Mesenchymal stem cell (in vitro differentiated cells and primary cell): Measurements from ENCODE around the gene PADI4.
A peak's percentile ranks its signal among the peaks of the same experiment; 100 is the strongest.

Experiments used
- DNase-seq: peaks from one replicate; pipeline ENCODE4 v3.0.0-alpha.2; 2013
- H2AFZ ChIP-seq: one replicate; pipeline ENCODE4 v1.6.1; 2013; ENCODE audit warnings: low read depth, mild to moderate bottlenecking, control low read depth, inconsistent platforms, low read length, moderate library complexity
- H2AK5ac ChIP-seq: 2 replicates; pipeline ENCODE4 v1.6.1; 2013; ENCODE audit warnings: low read length, moderate library complexity, mild to moderate bottlenecking, inconsistent platforms; ENCODE audit not compliant: severe bottlenecking
- H2BK120ac ChIP-seq: one replicate; pipeline ENCODE4 v1.6.1; 2013; ENCODE audit warnings: low read depth, mild to moderate bottlenecking, inconsistent platforms, low read length, moderate library complexity
- H2BK12ac ChIP-seq, 2 experiments: one replicate each; pipeline ENCODE4 v1.6.1; 2013; ENCODE audit warnings: inconsistent platforms in 2 of 2, low read length in 2 of 2, mild to moderate bottlenecking in 2 of 2, moderate library complexity in 2 of 2, control low read depth in 1 of 2
- H2BK15ac ChIP-seq: one replicate; pipeline ENCODE4 v1.6.1; 2013; ENCODE audit warnings: mild to moderate bottlenecking, low read depth, inconsistent platforms; ENCODE audit not compliant: poor library complexity, severe bottlenecking
- H2BK5ac ChIP-seq: 2 replicates; pipeline ENCODE4 v1.6.1; 2013; ENCODE audit warnings: low read depth, mild to moderate bottlenecking, low read length, control low read depth, inconsistent platforms; ENCODE audit not compliant: poor library complexity, severe bottlenecking
- H3K14ac ChIP-seq, 2 experiments: one replicate each; pipeline ENCODE4 v1.6.1; 2013; ENCODE audit warnings: inconsistent platforms in 2 of 2, low read length in 2 of 2, control low read depth in 1 of 2, mild to moderate bottlenecking in 1 of 2, moderate library complexity in 1 of 2
- H3K18ac ChIP-seq, 2 experiments: one replicate each; pipeline ENCODE4 v1.6.1; 2013; ENCODE audit warnings: inconsistent platforms in 2 of 2, low read length in 2 of 2, control low read depth in 1 of 2, low read depth in 1 of 2, mild to moderate bottlenecking in 1 of 2
- H3K23ac ChIP-seq, 2 experiments: one replicate each; pipeline ENCODE4 v1.6.1; 2013; ENCODE audit warnings: inconsistent platforms in 2 of 2, low read length in 2 of 2, mild to moderate bottlenecking in 2 of 2, moderate library complexity in 2 of 2, control low read depth in 1 of 2
- H3K27ac ChIP-seq: 2 replicates; pipeline ENCODE4 v1.5.1; 2013; ENCODE audit warnings: mild to moderate bottlenecking, moderate library complexity, low read length, control low read depth, inconsistent platforms; ENCODE audit not compliant: poor library complexity, severe bottlenecking
- H3K27me3 ChIP-seq, 2 experiments: 2 replicates each; pipeline versions ENCODE4 v1.6.1 to v1.7.0; 2013; ENCODE audit warnings: low read length in 2 of 2, mild to moderate bottlenecking in 2 of 2, moderate library complexity in 2 of 2, control low read depth in 1 of 2, inconsistent platforms in 1 of 2; ENCODE audit not compliant: control insufficient read depth in 1 of 2, insufficient read depth in 1 of 2
- H3K36me3 ChIP-seq, 2 experiments: 2 replicates each; pipeline versions ENCODE4 v1.6.1 to v1.7.0; 2013; ENCODE audit warnings: low read length in 2 of 2, control low read depth in 1 of 2, inconsistent platforms in 1 of 2, low read depth in 1 of 2, mild to moderate bottlenecking in 1 of 2; ENCODE audit not compliant: insufficient read depth in 2 of 2, control insufficient read depth in 1 of 2
- H3K4ac ChIP-seq, 2 experiments: one replicate each; pipeline ENCODE4 v1.6.1; 2013; ENCODE audit warnings: inconsistent platforms in 2 of 2, low read length in 2 of 2, mild to moderate bottlenecking in 2 of 2, moderate library complexity in 2 of 2, control low read depth in 1 of 2, low read depth in 1 of 2
- H3K4me1 ChIP-seq: 2 replicates; pipeline ENCODE4 v1.6.1; 2013; ENCODE audit warnings: low read depth, low read length, control low read depth; ENCODE audit not compliant: control insufficient read depth, insufficient read depth
- H3K4me2 ChIP-seq: 2 replicates; pipeline ENCODE4 v1.6.1; 2013; ENCODE audit warnings: low read length, mild to moderate bottlenecking, inconsistent platforms; ENCODE audit not compliant: poor library complexity, severe bottlenecking
- H3K4me3 ChIP-seq, 2 experiments: 2 replicates each; pipeline versions ENCODE4 v1.5.1 to v1.7.0; 2013; ENCODE audit warnings: low read length in 2 of 2, mild to moderate bottlenecking in 2 of 2, control low read depth in 1 of 2, low read depth in 1 of 2; ENCODE audit not compliant: insufficient read depth in 1 of 2
- H3K79me1 ChIP-seq: replicated peaks from 2 replicates; pipeline ENCODE4 v1.6.1; 2013; ENCODE audit warnings: mild to moderate bottlenecking, control low read depth, low read length, inconsistent platforms; ENCODE audit not compliant: poor library complexity, severe bottlenecking
- H3K9ac ChIP-seq: 2 replicates; pipeline ENCODE4 v1.7.0; 2013; ENCODE audit warnings: mild to moderate bottlenecking, low read length, moderate library complexity
- H3K9me3 ChIP-seq: 2 replicates; pipeline ENCODE4 v1.7.0; 2013; ENCODE audit warnings: mild to moderate bottlenecking, low read length; ENCODE audit not compliant: control insufficient read depth
- H4K8ac ChIP-seq: one replicate; pipeline ENCODE4 v1.6.1; 2013; ENCODE audit warnings: inconsistent platforms, mild to moderate bottlenecking, low read length, moderate library complexity
- H4K91ac ChIP-seq: one replicate; pipeline ENCODE4 v1.6.1; 2013; ENCODE audit warnings: mild to moderate bottlenecking, low read length, inconsistent platforms
- WGBS: methylation state at CpG from one replicate; pipeline ENCODE4 v1.1.7; 2013; ENCODE audit warnings: mixed read lengths; 5-methylcytosine and 5-hydroxymethylcytosine counted together

PADI4 gene

DNA sequence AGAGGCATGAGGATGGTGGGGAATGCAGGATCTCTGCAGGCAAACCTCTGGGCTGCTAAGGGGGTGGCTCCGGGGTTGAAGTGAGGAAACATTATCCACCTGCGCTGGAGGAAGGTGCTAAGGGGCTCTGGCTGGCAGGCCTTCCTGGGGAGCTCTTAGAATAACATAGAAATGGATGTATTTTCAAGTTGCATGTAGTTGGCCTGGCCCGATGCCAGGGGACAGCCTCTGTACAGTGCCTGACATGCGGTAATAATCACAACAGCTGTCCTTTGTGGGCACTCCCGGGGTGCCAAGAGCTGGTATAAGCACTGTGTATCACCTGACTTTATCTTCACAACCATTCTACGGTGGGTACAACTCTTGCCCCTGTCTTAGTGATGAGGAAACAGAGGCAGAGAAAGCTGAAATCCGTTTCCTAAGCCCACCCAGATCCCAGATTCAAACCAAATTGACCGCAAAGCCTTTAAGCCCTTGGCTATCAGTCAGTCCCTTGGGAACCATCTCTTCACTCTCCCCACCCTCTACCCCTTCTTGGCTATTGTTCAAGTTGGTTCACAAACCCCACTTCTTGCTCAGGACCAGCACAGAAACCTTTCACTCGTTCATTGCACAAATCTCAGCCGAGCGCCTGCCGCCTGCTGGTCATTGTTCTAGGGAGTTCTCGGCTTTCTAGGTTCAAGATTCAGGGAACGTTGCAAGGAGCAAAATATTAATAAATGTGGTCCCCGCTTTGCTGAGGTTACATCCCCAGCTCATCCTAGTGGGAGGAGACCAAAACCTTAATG is 30.9 kb downstream of the PADI4 start:
- Histone ChIP-seq H3K14ac (no peak overlapping the region), H3K4me2 (no peak overlapping the region), H3K4me3 (no peak overlapping the region), H4K91ac (no peak overlapping the region), H3K79me1 (no peaks in the 10 kb centered on the region), H3K27ac (no peak overlapping the region), H3K4ac (no peak overlapping the region), H2BK12ac (no peak overlapping the region), H2AK5ac (peak overlapping the region; percentile 38), H2BK5ac (no peak overlapping the region), H2AFZ (no peak overlapping the region), H3K18ac (no peak overlapping the region), H3K9ac (no peak overlapping the region), H2BK15ac (no peak overlapping the region), H3K23ac (no peak overlapping the region), H3K36me3 (no peaks in the 10 kb centered on the region), H3K27me3 (peaks cover 0 to 67% of the 10 kb centered on the region in 2 experiments), H2BK120ac (no peak overlapping the region), H3K4me1 (peaks cover 3% of the 10 kb centered on the region), H3K9me3 (no peaks in the 10 kb centered on the region), H4K8ac (no peak overlapping the region)
- no peak for DNase-seq
- 82% methylated on average over 14 of the region's 15 CpGs for WGBS

DNA sequence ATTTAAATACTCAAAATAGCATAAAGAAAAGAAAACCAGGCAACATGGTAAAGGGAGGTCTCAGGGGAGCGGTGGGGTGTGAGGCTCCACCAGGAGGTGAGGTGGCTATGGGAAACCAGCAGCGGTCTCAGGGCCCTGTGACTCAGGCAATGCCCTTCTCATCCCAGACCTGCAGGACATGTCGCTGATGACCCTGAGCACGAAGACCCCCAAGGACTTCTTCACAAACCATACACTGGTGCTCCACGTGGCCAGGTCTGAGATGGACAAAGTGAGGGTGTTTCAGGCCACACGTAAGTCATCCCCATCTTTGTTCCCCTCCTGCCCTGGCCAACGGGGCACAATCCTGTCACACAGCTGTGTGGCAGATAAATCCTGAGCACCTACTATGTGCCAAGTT is 31.5 kb downstream of the PADI4 start:
- Histone ChIP-seq H3K23ac (no peak overlapping the region), H2AK5ac (no peak overlapping the region), H2BK5ac (no peak overlapping the region), H3K14ac (no peak overlapping the region), H3K36me3 (no peaks in the 10 kb centered on the region), H2BK15ac (no peak overlapping the region), H2AFZ (no peak overlapping the region), H4K8ac (no peak overlapping the region), H4K91ac (no peak overlapping the region), H3K79me1 (no peaks in the 10 kb centered on the region), H3K4ac (no peak overlapping the region), H2BK120ac (no peak overlapping the region), H2BK12ac (no peak overlapping the region), H3K4me1 (peaks cover 3% of the 10 kb centered on the region), H3K4me2 (no peak overlapping the region), H3K9me3 (no peaks in the 10 kb centered on the region), H3K27me3 (peaks cover 0 to 66% of the 10 kb centered on the region in 2 experiments), H3K27ac (no peak overlapping the region), H3K9ac (no peak overlapping the region), H3K18ac (no peak overlapping the region), H3K4me3 (no peak overlapping the region)
- 77% methylated on average over 7 of the region's 7 CpGs for WGBS
- no peak for DNase-seq

DNA sequence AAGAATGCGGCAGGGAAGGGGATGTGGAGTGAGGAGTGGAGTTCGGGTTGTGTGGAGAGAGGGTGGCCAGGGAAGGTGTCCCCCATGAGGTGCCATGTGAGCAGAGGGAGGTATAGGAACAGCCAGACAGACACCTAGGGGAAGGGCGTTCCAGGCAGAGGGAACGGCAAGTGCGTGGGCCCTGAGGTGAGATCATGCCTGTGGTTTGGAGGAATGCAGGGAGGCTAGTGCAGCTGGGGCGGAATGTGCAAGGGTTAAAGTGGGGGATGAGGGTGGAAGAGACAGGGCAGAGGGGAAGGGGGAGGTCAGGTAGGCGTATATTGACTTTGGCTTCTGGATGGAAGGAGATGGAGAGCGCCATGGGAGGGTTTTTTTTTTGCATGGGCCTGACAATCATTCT is 32.4 kb downstream of the PADI4 start:
- Histone ChIP-seq H3K4me2 (no peak overlapping the region), H4K91ac (no peak overlapping the region), H3K18ac (no peak overlapping the region), H2BK12ac (no peak overlapping the region), H3K9ac (no peak overlapping the region), H3K23ac (no peak overlapping the region), H3K27ac (no peak overlapping the region), H3K4ac (no peak overlapping the region), H2BK15ac (no peak overlapping the region), H3K4me1 (peaks cover 3% of the 10 kb centered on the region), H3K79me1 (no peaks in the 10 kb centered on the region), H4K8ac (no peak overlapping the region), H2AFZ (no peak overlapping the region), H3K14ac (no peak overlapping the region), H2AK5ac (no peak overlapping the region), H3K4me3 (no peak overlapping the region), H3K36me3 (no peaks in the 10 kb centered on the region), H3K27me3 (peaks cover 0 to 63% of the 10 kb centered on the region in 2 experiments), H3K9me3 (no peaks in the 10 kb centered on the region), H2BK120ac (no peak overlapping the region), H2BK5ac (no peak overlapping the region)
- WGBS: 79% methylated on average over 7 of the region's 8 CpGs
- DNase-seq: no peak

GRCh38 chr1:17342014-17342441 is 34.0 kb downstream of the PADI4 start:
- Histone ChIP-seq H3K4me2 (no peak overlapping the region), H3K36me3 (no peaks in the 10 kb centered on the region), H2AFZ (no peak overlapping the region), H3K79me1 (no peaks in the 10 kb centered on the region), H2BK12ac (no peak overlapping the region), H2BK120ac (no peak overlapping the region), H4K91ac (no peak overlapping the region), H3K27ac (no peak overlapping the region), H3K4me1 (peaks cover 3% of the 10 kb centered on the region), H2AK5ac (no peak overlapping the region), H3K18ac (no peak overlapping the region), H2BK15ac (no peak overlapping the region), H3K4me3 (no peak overlapping the region), H3K27me3 (peaks cover 0 to 57% of the 10 kb centered on the region in 2 experiments), H2BK5ac (no peak overlapping the region), H4K8ac (no peak overlapping the region), H3K23ac (no peak overlapping the region), H3K9ac (no peak overlapping the region), H3K9me3 (no peaks in the 10 kb centered on the region), H3K14ac (no peak overlapping the region), H3K4ac (no peak overlapping the region)
- 79% methylated on average over 14 of the region's 17 CpGs for WGBS
- no peak for DNase-seq
